Ascending aorta (tissue), 2 donors: ENCODE measurements around the gene DDAH1. TPM values are rescaled to one million over a fixed set of nuclear protein-coding genes. Genes with fewer than 3 reads are reported as not detected.

Experiments used
- DNase-seq, 2 donors: peaks; one replicate each; pipeline ENCODE4 v3.0.0-alpha.2; 2019; ENCODE audit warnings: low spot score in 2 of 2
- H3K27ac ChIP-seq, 2 donors: fragments of 200-600 bp; sonication (generic); one replicate each; pipeline ENCODE4 v1.5.1; 2016 to 2017; ENCODE audit warnings: mild to moderate bottlenecking in 1 of 2
- H3K27me3 ChIP-seq: fragments of 200-600 bp; sonication (generic); one replicate; pipeline ENCODE4 v1.5.1; 2017
- H3K36me3 ChIP-seq, 2 donors: fragments of 200-600 bp; sonication (generic); one replicate each; pipeline ENCODE4 v1.5.1; 2016
- H3K4me1 ChIP-seq, 2 donors: fragments of 200-600 bp; sonication (generic); one replicate each; pipeline ENCODE4 v1.5.1; 2016 to 2017; ENCODE audit warnings: mild to moderate bottlenecking in 1 of 2
- H3K4me3 ChIP-seq, 2 donors: fragments of 200-600 bp; sonication (generic); one replicate each; pipeline ENCODE4 v1.5.1; 2016 to 2017; ENCODE audit warnings: mild to moderate bottlenecking in 1 of 2
- H3K9me3 ChIP-seq, 2 donors: fragments of 200-600 bp; sonication (generic); one replicate each; pipeline ENCODE4 v1.5.1; 2016
- intact Hi-C: fragments of 100-400 bp; cut with DNase I; formaldehyde crosslinking; loops from one replicate; pipeline ENCODE4 v1.15.1; 2023
- total RNA-seq: library from RNA; depleted of rRNA; stranded (reverse); fragments of >200 nt; gene quantifications from one replicate; pipeline ENCODE4 v1.1.0, GENCODE V29; 2016
- TF ChIP-seq, protein P1 (sequence below), 3 experiments: fragments of 200-600 bp in 2 of 3; fragments of 450-650 bp in 1 of 3; sonication (generic) in 2 of 3; IDR thresholded peaks; one replicate each; pipeline ENCODE4 v1.5.1; 2016 to 2019; ENCODE audit warnings: antibody characterized with exemption in 3 of 3, mild to moderate bottlenecking in 1 of 3, moderate library complexity in 1 of 3

DDAH1 gene
- total RNA-seq, 1 donor from 2014 or later: 8.5 TPM

DNA sequence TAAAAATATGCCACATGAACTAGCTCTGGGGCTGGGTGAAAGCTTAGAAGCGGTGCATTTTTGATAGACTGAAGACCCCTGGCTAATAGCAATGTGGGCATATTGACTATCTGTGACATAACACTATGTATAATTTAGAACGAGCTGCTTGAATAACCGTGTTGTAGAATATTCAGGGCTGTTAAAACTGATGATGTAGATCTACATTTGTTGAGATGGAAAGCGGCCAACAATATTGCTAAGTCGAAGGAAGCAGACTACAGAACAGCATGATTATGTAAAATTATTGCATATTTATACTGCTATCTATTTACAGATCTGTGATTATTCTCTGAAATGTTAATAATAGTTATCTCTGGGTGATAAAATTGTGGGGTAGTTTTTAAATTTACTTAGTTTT, 147.4 kb downstream of the DDAH1 start:
- intact Hi-C loops: no loop called here
- Histone ChIP-seq H3K4me3 (no peak overlapping the region), H3K36me3 (no peaks in the 10 kb centered on the region), H3K9me3 (no peaks in the 10 kb centered on the region), H3K27me3 (no peaks in the 10 kb centered on the region), H3K4me1 (peaks cover 3 to 27% of the 10 kb centered on the region in 2 donors), H3K27ac (no peak overlapping the region)
- DNase-seq: no peak
- TF ChIP-seq, protein P1, sequence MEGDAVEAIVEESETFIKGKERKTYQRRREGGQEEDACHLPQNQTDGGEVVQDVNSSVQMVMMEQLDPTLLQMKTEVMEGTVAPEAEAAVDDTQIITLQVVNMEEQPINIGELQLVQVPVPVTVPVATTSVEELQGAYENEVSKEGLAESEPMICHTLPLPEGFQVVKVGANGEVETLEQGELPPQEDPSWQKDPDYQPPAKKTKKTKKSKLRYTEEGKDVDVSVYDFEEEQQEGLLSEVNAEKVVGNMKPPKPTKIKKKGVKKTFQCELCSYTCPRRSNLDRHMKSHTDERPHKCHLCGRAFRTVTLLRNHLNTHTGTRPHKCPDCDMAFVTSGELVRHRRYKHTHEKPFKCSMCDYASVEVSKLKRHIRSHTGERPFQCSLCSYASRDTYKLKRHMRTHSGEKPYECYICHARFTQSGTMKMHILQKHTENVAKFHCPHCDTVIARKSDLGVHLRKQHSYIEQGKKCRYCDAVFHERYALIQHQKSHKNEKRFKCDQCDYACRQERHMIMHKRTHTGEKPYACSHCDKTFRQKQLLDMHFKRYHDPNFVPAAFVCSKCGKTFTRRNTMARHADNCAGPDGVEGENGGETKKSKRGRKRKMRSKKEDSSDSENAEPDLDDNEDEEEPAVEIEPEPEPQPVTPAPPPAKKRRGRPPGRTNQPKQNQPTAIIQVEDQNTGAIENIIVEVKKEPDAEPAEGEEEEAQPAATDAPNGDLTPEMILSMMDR (IDR thresholded peaks at IDR 0.05): no peak

DNA sequence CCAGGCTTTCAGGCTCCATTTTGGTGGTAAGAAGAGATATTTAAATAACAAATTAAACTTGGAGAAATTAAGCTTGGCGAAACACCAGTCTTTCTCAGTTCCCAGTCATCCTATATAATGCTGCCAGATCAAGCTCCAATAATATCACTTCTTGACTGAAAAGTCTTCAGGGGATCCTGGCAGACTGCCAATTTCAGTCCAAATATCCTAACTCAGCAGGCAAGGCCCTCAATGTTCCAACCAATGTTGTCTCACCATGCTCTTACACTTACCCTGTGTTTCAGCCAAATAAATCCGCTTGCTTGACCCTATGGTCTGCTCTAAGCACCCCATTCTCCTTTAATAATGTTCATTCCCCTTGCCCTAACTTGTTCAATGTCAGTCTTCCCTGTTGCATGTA, 148.6 kb downstream of the DDAH1 start:
- Histone ChIP-seq H3K4me3 (no peak overlapping the region), H3K4me1 (peaks cover 3 to 27% of the 10 kb centered on the region in 2 donors), H3K36me3 (no peaks in the 10 kb centered on the region), H3K27ac (peak overlapping the region in 1 of 2 donors; percentile 2), H3K9me3 (no peaks in the 10 kb centered on the region), H3K27me3 (no peaks in the 10 kb centered on the region)
- intact Hi-C loops: no loop called here
- TF ChIP-seq, protein P1 (IDR thresholded peaks at IDR 0.05): no peak
- DNase-seq: no peak

DNA sequence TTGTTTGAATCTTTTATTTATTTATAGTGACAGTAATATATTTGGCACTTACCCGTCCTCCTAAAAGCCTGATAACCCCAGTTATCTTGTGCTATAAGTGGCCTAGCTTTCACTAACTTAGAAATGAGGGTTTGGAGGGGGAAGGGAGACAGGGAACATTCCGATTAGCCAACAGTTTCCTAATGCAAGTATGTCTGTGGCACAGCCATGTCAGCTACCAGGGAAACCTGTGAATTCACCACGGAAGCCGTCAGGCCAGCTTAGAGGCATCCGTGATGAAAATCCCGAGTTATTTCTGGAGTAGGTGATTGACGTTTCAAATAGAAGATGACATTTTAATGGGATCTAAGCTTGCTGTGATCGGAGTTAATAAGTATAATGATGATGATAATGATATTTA, 149.2 kb downstream of the DDAH1 start:
- Histone ChIP-seq H3K27ac (peak overlapping the region in 1 of 2 donors; percentile 2), H3K4me3 (no peak overlapping the region), H3K36me3 (no peaks in the 10 kb centered on the region), H3K27me3 (no peaks in the 10 kb centered on the region), H3K9me3 (no peaks in the 10 kb centered on the region), H3K4me1 (peaks cover 3 to 27% of the 10 kb centered on the region in 2 donors)
- intact Hi-C loops: no loop called here
- no peak for DNase-seq
- TF ChIP-seq, protein P1 (IDR thresholded peaks at IDR 0.05): no peak

DNA sequence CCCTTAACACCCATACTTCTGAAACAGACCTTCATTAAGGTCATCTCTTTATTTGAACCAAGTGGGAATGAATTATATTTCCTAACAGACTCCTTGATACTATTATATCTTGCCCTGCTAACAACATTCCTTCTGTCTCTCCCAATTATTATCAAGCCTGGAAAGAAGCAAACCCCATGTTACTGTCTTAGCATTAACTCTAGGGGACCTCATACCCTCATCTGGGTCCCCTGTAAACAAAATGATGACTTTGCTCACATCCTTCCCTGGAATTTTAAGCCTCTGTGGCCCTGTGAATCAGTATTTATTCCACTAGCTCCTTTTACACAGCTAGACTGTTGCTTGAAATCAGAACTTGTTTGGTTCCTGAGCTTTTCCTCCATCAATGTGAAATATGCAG, 150.2 kb downstream of the DDAH1 start:
- Histone ChIP-seq H3K4me1 (peaks cover 3 to 27% of the 10 kb centered on the region in 2 donors), H3K4me3 (no peak overlapping the region), H3K27ac (peak overlapping the region; percentile 87 to 92), H3K36me3 (no peaks in the 10 kb centered on the region), H3K27me3 (no peaks in the 10 kb centered on the region), H3K9me3 (no peaks in the 10 kb centered on the region)
- no peak for DNase-seq
- intact Hi-C loops: loop anchor here (1.0 to 5.0 kb wide), 2 partner anchors 15 to 48 kb away; no protein-coding TSS in a partner anchor
- TF ChIP-seq, protein P1 (IDR thresholded peaks at IDR 0.05): no peak

DNA sequence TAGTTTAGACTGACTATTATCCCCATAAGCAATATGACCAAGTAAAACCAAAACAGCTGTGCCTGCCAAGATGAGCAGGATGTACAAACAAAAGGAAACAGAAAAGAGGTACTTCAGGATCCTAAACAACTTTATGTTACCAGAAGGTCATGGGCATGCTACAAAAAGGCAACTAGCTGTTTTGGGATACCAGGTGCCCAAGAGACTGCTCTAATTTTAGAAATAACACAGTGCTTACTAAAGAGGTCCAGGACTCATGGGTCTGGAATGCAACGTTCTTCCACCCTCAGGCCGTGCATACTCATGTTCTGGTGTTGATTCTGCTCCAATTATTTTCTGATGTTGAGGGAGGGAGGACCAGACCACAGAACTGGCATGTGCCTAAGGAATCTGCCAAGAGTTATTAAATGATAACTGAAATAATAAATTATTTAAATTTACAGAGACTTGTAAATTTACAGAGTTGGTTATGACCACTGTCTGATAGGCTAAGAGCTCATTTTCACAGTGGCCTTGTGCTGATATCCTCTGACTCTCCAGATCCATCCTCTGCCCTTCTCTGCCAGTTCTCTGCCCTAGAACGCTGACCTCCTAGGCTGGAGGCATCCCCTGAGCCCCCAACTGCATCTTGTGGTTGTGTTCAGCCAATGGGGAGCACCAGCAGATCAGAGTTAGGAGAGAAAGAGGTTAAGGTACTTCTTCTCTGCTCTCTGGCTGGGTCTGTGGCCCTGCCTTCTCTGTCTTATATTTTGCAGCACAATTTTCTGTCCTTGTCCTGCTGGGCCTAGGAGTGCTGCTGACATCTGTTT, 150.9 kb downstream of the DDAH1 start:
- H3K36me3 ChIP-seq: no peaks in the 10 kb centered on the region
- H3K27ac ChIP-seq: peak overlapping the region; percentile 87 to 92
- H3K9me3 ChIP-seq: no peaks in the 10 kb centered on the region
- peak in 1 of 2 donors; percentile 87 for DNase-seq
- H3K4me3 ChIP-seq: no peak overlapping the region
- H3K4me1 ChIP-seq: peaks cover 3 to 27% of the 10 kb centered on the region in 2 donors
- intact Hi-C loops: loop anchor here (1.0 to 5.0 kb wide), 2 partner anchors 15 to 48 kb away; no protein-coding TSS in a partner anchor
- TF ChIP-seq, protein P1 (IDR thresholded peaks at IDR 0.05): no peak
- H3K27me3 ChIP-seq: no peaks in the 10 kb centered on the region
